ENCODE results near the gene CCR2.
A peak's percentile ranks its signal among the peaks of the same experiment; 100 is the strongest.
"Not testable (repeated sequence)": the region's sequence is repeated elsewhere in the genome, so short reads cannot be mapped to it uniquely, and the experiment has no call there.

The CCR2 gene
- total RNA-seq: 3.1 to 10.7 reads per million in 2 donors

DNA sequence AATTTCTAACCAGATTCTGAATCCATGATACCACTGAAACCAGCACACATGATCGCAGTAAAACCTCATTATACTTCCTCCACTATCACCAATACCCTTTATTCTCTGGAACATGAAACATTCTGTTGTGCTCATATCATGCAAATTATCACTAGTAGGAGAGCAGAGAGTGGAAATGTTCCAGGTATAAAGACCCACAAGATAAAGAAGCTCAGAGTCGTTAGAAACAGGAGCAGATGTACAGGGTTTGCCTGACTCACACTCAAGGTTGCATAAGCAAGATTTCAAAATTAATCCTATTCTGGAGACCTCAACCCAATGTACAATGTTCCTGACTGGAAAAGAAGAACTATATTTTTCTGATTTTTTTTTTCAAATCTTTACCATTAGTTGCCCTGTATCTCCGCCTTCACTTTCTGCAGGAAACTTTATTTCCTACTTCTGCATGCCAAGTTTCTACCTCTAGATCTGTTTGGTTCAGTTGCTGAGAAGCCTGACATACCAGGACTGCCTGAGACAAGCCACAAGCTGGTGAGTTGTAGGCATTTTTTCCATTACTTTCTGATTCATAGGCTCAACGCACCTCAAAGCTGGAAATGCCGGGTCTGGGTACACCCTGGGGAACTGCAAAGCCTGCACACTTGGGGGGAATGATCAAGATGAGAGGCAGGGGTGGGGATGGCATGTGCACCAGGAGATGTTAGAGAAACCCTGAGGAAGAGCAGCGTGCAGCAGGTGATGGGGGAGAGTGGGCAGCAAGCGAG is at the start of gene CCR2:
Gene CCR2 (plus strand): TSS at position 465 of the 764 bp plus-strand sequence. CDS start 3,417 bp downstream, outside the sequence.
- DNase-seq: peak in 1 of 5 experiments; percentile 21

DNA sequence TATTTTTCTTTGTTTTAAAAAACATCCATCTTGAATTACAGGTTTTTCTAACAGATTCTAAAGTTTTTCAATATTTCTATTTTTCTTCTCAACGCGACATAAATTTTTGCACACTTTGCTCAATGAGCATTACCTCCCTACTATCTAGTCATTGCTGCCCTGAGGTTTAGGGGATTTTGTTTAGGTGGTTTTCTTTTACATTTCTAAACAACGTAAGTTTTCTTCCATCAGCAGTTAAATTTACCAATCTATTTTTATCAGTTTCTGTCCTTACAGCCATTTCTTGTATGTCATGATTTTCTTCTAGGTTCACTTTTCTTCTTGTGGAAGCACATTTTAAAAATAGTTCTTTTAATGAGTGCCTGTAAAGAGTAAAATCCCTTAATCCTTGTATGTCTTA is 49.2 kb upstream of the CCR2 start:
- DNase-seq: no peak

- no peak for DNase-seq
Measured at GRCh38 chr3:46312991-46313390, 40.9 kb upstream of the CCR2 start.

DNA sequence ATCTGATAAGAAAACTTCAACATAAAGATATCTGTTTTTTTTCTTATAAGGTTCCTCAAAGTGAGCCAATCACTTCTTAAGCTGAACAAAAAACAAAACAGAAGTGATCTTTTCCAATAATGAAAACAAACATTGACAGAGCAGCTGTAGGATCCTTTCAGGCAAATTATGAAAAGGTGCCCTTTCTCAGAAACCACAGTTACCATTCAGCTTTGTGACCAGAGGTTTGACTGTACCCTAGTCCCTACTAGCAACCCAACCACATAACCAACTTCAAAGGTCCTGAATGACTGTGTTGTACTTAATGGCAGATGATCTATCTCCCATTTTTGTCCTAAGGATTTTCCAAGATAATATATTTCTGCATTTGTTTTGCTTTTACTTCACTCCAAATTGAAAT is 39.4 kb upstream of the CCR2 start:
- peak in 1 of 5 experiments; percentile 27 for DNase-seq

- no peak for DNase-seq
Measured at GRCh38 chr3:46316206-46316605, 37.7 kb upstream of the CCR2 start.

GRCh38 chr3:46318207-46318927 is 35.5 kb upstream of the CCR2 start:
- DNase-seq: no peak

GRCh38 chr3:46321461-46322104 is 32.3 kb upstream of the CCR2 start:
- DNase-seq: no peak

DNA sequence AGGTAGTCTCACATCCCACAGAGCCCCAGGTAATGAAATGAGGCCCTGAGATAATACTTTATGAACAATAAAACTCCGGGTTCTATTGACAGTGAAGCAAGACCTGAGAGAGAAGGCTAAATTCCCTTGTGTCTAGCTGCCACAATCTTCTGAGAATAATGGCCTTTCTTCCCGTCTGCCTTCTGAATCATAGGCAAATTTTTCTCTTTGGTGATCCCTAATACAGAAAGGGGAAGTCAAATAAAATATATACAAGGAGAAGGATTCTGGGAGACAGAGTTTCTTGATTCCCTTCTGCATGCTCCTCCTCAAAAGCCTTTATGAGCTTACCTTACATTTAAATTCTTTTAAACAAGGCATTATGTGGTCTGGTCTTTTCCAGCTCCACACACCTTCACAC is 29.9 kb upstream of the CCR2 start:
- no peak for DNase-seq

- no peak for DNase-seq
Measured at GRCh38 chr3:46325645-46326300, 28.1 kb upstream of the CCR2 start.

GRCh38 chr3:46330676-46331075 is 23.2 kb upstream of the CCR2 start:
- DNase-seq: not testable (repeated sequence)

GRCh38 chr3:46334741-46335478 is 19.0 kb upstream of the CCR2 start:
- DNase-seq: no peak

DNA sequence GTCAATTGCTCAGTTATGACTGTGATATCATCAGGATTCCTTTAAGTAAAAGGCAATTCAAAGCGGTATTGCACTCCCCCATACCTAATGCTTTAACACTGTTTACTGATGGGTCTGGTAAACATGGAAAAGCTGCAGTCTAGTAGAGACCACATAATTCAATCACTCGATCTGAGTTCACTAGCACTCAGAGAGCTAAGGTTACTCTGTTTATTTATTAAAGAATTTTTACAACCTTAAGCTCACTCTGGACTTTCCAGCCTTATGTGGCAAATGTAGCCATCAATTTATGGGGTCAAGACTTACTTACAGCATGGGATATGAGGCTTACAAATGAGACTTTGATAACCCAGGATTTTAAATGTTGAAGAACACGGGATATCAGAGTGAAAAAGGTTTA is 18.4 kb upstream of the CCR2 start:
- no peak for DNase-seq

DNA sequence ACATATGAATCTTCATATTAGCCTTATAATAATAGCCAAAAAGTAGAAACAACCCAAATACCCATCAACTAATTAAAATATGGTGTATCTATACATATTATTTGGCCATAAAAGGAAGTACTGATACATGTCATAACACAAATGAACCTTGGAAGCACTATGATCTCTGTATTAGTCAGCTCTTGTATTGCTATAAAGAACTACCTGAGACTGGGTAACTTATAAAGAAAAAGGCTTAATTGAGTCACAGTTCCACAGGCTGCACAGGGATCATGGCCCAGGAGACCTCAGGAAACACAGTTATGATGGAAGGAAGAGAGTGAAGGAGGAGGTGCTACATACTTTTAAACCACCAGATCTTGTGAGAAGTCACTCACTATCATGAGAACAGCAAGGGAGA is 16.0 kb upstream of the CCR2 start:
- no peak for DNase-seq

DNA sequence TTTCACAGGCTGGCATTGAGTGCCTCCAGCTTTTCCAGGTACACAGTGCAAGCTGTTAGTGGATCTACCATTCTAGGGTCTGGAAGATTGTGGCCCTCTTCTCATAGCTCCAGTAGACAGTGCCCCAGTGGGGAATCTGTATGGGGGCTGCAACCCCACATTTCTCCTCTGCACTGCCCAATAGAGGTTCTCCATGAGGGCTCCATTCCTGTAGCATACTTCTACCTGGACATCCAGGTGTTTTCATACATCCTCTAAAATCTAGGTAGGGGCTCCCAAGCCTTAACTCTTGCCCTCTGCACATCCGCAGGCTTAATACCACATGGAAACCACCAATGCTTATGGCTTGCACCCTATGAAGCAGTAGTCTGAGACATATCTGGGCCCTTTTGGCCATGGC is 15.1 kb upstream of the CCR2 start:
- DNase-seq: no peak

- no peak for DNase-seq
Measured at GRCh38 chr3:46344476-46344875, 9.4 kb upstream of the CCR2 start.

DNA sequence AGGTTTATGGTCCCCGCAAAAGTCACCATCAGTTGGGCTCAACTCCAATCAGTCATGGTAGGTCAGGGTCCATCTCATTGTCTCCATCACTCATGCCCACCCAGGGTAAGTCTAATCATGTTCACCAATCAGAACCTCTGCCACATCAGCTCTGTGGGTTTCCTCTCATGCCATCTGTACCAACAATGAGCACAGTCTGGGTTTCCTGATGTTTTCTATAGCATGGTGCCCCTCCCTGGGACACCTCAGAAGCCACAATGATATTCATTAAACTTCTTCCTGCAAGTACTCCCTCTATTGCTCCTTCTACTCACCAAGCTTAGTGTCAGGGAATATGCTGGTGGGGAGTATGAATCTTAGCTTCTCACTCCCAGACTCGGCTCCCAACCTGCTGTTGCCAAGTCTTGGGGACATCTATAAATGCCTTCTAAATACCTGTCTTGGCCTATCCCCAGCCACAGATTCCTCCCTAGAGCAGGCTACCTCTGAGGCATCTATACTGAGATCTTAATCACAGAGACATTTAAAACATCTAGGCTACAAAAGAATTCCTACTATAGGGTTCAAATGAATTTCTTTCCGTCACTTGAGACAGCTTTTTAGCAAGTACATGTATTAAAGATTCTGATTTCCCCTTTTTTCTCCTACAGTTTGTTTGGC is 5.0 kb upstream of the CCR2 start:
- DNase-seq: peak in 1 of 5 experiments; percentile 80

DNA sequence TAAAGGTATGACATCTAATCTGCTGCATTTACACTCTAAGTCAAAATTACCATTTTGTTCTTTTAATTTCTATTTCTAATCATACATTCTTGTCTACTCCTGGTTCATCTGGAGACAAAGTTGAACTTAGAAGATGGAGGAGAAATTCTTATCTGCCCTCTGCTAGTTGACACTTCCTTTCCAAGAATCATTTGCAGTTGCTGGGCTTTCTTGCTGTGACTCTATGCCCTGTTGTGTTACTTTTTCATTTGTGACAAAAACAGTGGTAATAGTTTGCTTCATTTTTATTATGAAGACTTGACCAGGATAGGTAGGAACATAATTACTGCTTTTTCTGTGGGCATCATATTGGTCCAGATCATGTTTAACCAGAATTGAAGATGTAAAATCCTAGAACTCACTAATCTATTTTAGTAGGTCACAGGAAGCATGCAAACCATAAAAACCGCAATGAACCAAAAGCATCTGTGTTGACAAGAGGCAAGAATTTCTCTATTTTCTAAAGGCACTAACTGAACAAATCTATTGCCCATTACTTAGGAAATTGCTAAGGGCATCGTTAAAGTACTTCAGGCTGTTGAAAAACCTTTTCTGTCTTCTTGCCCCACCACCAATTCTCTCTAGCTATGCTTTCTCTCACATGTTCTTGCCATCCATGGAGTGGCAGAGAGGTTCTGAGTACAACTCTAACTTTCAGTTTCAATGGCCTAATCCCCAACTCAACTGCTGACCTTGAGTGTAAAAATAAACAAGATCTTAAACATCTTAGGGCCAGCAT is 4.2 kb upstream of the CCR2 start:
- peak in 2 of 5 experiments; percentile 53 to 79 for DNase-seq

DNA sequence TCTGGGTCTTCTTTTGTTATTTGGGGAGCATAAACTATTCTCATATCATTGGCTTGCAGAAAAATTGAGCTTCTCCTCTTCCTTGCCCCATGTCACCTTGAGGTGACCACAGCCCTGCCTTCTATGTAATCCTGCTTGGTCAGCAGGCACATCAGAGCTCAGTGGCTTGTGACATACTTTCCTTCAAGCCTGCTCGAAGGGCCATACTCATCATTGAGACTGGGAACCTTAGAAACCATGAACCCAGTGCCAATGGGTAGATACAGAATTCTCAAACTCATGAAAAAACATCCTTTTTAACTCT is 3.7 kb upstream of the CCR2 start:
- DNase-seq: no peak

DNA sequence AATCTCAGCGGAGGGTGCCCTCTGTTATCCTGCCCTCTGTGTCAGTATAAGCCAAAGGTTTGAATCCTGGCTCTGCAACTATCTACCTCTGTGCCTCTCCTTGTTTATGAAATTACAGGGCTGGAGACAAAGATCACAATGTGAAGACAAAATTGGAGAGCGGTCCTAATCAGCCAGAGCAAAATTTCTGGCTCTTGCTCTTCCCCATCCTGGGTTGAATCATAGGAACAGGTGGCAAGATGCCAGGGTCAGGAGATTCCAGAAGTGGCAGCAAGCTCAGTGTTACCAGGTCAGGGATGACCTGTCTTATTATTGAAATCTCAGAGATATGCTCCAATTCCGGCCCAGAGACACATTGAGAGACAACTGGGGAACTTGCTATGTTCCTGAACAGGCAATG is 2.3 kb upstream of the CCR2 start:
- DNase-seq: no peak

GRCh38 chr3:46353090-46353489 is 821 bp upstream of the CCR2 start:
- DNase-seq: peak in 1 of 5 experiments; percentile 36

DNA sequence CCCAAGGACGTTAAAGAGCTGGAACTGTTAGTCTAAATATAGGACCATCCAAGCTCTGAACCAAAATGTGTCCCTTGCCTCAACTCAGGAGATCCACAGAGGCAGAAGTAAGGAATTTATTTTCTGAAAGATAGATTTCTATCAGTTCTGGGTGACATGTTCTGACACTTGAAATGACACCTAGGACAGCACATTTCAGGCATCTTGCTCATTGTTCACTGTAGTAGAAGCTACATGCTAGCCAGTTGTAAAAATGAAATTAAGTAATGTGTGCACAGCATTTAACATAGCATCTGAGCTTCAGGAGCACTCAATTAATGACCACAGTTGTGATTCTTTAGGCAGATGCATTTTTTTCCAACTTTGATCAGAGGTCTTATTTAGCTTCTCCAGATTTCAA is 567 bp downstream of the CCR2 start:
- DNase-seq: no peak
